Measurements from ENCODE around the gene FANCC.

GRCh38 chr9:95101326-95101725, 216.2 kb downstream of the FANCC start:
- no peak for TF ChIP-seq CTCF (CRISPR knock-in tag; IDR thresholded peaks at IDR 0.05)
- no peak for TF ChIP-seq GABPA (IDR thresholded peaks at IDR 0.05; ENCODE audit: low read depth, low read length)
- no peak for TF ChIP-seq GABPA (CRISPR knock-in tag; IDR thresholded peaks at IDR 0.05; ENCODE audit: low read depth)
- no peak for TF ChIP-seq CAMTA2 (CRISPR knock-in tag; IDR thresholded peaks at IDR 0.05; ENCODE audit: borderline replicate concordance)
- TF ChIP-seq CBX2 (IDR thresholded peaks at IDR 0.05; ENCODE audit: low read depth, low read length) = no peak
- no peak for TF ChIP-seq CBX2 (CRISPR knock-in tag; IDR thresholded peaks at IDR 0.05; ENCODE audit: low read depth)
